GM18517 (cell line): Measurements from ENCODE around the gene RPS6KA5.
"Not testable (repeated sequence)": the region's sequence is repeated elsewhere in the genome, so short reads cannot be mapped to it uniquely, and the experiment has no call there.

Experiments
- ATAC-seq: cut with Tn5 transposase; IDR thresholded peaks from one replicate; pipeline ENCODE4 v1.9.1; 2021; ENCODE audit warnings: mild to moderate bottlenecking, moderate library complexity; ENCODE audit not compliant: unreplicated experiment

RPS6KA5 gene

GRCh38 chr14:90883782-90884181 is 176.7 kb downstream of the RPS6KA5 start:
- ATAC-seq, result no peak

- no peak for ATAC-seq
These were observed 177.2 kb downstream of the RPS6KA5 start for GRCh38 chr14:90883197-90883596.

- no peak for ATAC-seq
These were observed 180.2 kb downstream of the RPS6KA5 start for GRCh38 chr14:90880282-90880681.

GRCh38 chr14:90874599-90874998 is 185.8 kb downstream of the RPS6KA5 start:
- ATAC-seq, result no peak

GRCh38 chr14:90871605-90872233 is 188.7 kb downstream of the RPS6KA5 start:
- no peak for ATAC-seq

GRCh38 chr14:90870950-90871604 is 189.4 kb downstream of the RPS6KA5 start:
- no peak for ATAC-seq

- no peak for ATAC-seq
These were observed 192.9 kb downstream of the RPS6KA5 start for GRCh38 chr14:90867501-90867900.

- ATAC-seq, result no peak
These were observed 193.6 kb downstream of the RPS6KA5 start for GRCh38 chr14:90866833-90867232.

GRCh38 chr14:90864741-90865140 is 195.7 kb downstream of the RPS6KA5 start:
- ATAC-seq, result no peak

- no peak for ATAC-seq
These were observed 201.9 kb downstream of the RPS6KA5 start for GRCh38 chr14:90858511-90858910.

GRCh38 chr14:90857866-90858265 is 202.6 kb downstream of the RPS6KA5 start:
- no peak for ATAC-seq

- not testable (repeated sequence) for ATAC-seq
These were observed 204.3 kb downstream of the RPS6KA5 start for GRCh38 chr14:90856115-90856514.

GRCh38 chr14:90853116-90853515 is 207.3 kb downstream of the RPS6KA5 start:
- no peak for ATAC-seq

GRCh38 chr14:90851327-90852036 is 209.0 kb downstream of the RPS6KA5 start:
- ATAC-seq, result no peak

- no peak for ATAC-seq
These were observed 210.0 kb downstream of the RPS6KA5 start for GRCh38 chr14:90850487-90850886.

- no peak for ATAC-seq
These were observed 210.5 kb downstream of the RPS6KA5 start for GRCh38 chr14:90849787-90850444.

- no peak for ATAC-seq
These were observed 211.3 kb downstream of the RPS6KA5 start for GRCh38 chr14:90848944-90849731.

- no peak for ATAC-seq
These were observed 213.9 kb downstream of the RPS6KA5 start for GRCh38 chr14:90846511-90846910.

GRCh38 chr14:90844321-90844720 is 216.1 kb downstream of the RPS6KA5 start:
- ATAC-seq, result no peak

- ATAC-seq, result no peak
These were observed 217.7 kb downstream of the RPS6KA5 start for GRCh38 chr14:90842726-90843125.

- ATAC-seq, result not testable (repeated sequence)
These were observed 219.8 kb downstream of the RPS6KA5 start for GRCh38 chr14:90840667-90841066.
